Measurements from ENCODE around the gene COQ8B. TPM values are rescaled to one million over a fixed set of nuclear protein-coding genes. Genes with fewer than 3 reads are reported as not detected.

COQ8B gene
- total RNA-seq, 1 experiment from 2014 or later, result 19.5 TPM

- TF ChIP-seq EZH2 (IDR thresholded peaks at IDR 0.05; ENCODE audit: low read length, unreplicated experiment) (no peak), EZH2phosphoT487 (IDR thresholded peaks at IDR 0.05; ENCODE audit: borderline replicate concordance, low read length) (no peak), CTCF (conservative IDR thresholded peaks at IDR 0.05; ENCODE audit: low read depth, low read length) (no peak)
- Histone ChIP-seq H2AFZ (ENCODE audit: low read length) (no peak overlapping the region), H3K4me3 (ENCODE audit: low read length) (no peak overlapping the region), H3K9me2 (replicated peaks; ENCODE audit: low read length) (no peaks in the 10 kb centered on the region), H3K4me2 (ENCODE audit: low read length) (no peak overlapping the region), H3K27ac (ENCODE audit: low read length) (no peak overlapping the region), H3K36me3 (ENCODE audit: low read depth, low read length) (no peaks in the 10 kb centered on the region), H4K20me1 (ENCODE audit: low read length) (no peaks in the 10 kb centered on the region), H3F3A (ENCODE audit: low read length, unreplicated experiment) (no peaks in the 10 kb centered on the region), H3K79me2 (ENCODE audit: low read length) (no peaks in the 10 kb centered on the region), H3K27me3 (ENCODE audit: low read length) (no peaks in the 10 kb centered on the region), H3K4me1 (ENCODE audit: insufficient read depth, low read length) (no peaks in the 10 kb centered on the region), H3K9ac (ENCODE audit: low read length) (no peak overlapping the region), H3K9me3 (ENCODE audit: low read length) (no peaks in the 10 kb centered on the region)
- ATAC-seq, result no peak
- POLR2A ChIA-PET (ENCODE audit: unreplicated experiment), result no interaction called here
- DNase-seq, result no peak
- BruUV-seq (replicated peaks), result no TSS peak
- CTCF ChIA-PET, result no interaction called here
- intact Hi-C loops (cut with micrococcal nuclease), result no loop called here
These were observed 27.2 kb upstream of the COQ8B start for GRCh38 chr19:40743926-40744325.

DNA sequence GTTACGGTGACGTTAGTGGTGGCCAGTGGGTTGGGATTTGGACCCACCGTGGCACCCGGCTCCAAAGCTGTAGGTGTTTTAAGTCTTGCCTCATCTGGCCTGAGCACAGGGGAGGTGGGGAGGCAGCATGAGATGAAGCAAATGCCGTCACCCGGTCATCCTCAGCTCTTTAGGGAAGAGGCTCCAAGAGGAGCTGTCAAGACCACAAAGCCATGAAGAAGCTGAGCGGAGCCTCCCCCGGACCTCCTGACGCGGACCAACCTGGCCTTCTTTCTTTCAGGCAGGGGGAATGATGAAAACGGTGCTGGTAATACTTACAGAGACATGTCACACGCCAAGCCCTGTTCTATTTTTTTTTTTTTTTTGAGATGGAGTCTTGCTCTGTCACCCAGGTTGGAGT, 26.2 kb upstream of the COQ8B start:
- Histone ChIP-seq H3K9me3 (ENCODE audit: low read length) (no peaks in the 10 kb centered on the region), H2AFZ (ENCODE audit: low read length) (no peak overlapping the region), H3K36me3 (ENCODE audit: low read depth, low read length) (no peaks in the 10 kb centered on the region), H3K9ac (ENCODE audit: low read length) (no peak overlapping the region), H3K4me3 (ENCODE audit: low read length) (no peak overlapping the region), H3K79me2 (ENCODE audit: low read length) (no peaks in the 10 kb centered on the region), H3K27ac (ENCODE audit: low read length) (no peak overlapping the region), H3K4me1 (ENCODE audit: insufficient read depth, low read length) (no peaks in the 10 kb centered on the region), H3K4me2 (ENCODE audit: low read length) (no peak overlapping the region), H4K20me1 (ENCODE audit: low read length) (no peaks in the 10 kb centered on the region), H3K9me2 (replicated peaks; ENCODE audit: low read length) (no peaks in the 10 kb centered on the region), H3F3A (ENCODE audit: low read length, unreplicated experiment) (no peaks in the 10 kb centered on the region), H3K27me3 (ENCODE audit: low read length) (no peaks in the 10 kb centered on the region)
- ChIA-PET CTCF (no interaction called here), POLR2A (ENCODE audit: unreplicated experiment) (no interaction called here)
- intact Hi-C loops (cut with micrococcal nuclease), result no loop called here
- ATAC-seq, result no peak
- DNase-seq, result no peak
- no peak for TF ChIP-seq EZH2 (IDR thresholded peaks at IDR 0.05; ENCODE audit: low read length, unreplicated experiment)
- TF ChIP-seq CTCF (conservative IDR thresholded peaks at IDR 0.05; ENCODE audit: low read depth, low read length), result no peak
- TF ChIP-seq EZH2phosphoT487 (IDR thresholded peaks at IDR 0.05; ENCODE audit: borderline replicate concordance, low read length), result no peak
- BruUV-seq (replicated peaks), result no TSS peak

- TF ChIP-seq CTCF (conservative IDR thresholded peaks at IDR 0.05; ENCODE audit: low read depth, low read length), result no peak
- TF ChIP-seq EZH2 (IDR thresholded peaks at IDR 0.05; ENCODE audit: low read length, unreplicated experiment), result no peak
- no peak for TF ChIP-seq EZH2phosphoT487 (IDR thresholded peaks at IDR 0.05; ENCODE audit: borderline replicate concordance, low read length)
- Histone ChIP-seq H3K79me2 (ENCODE audit: low read length) (no peaks in the 10 kb centered on the region), H3K9ac (ENCODE audit: low read length) (no peak overlapping the region), H3K4me1 (ENCODE audit: insufficient read depth, low read length) (no peaks in the 10 kb centered on the region), H3K36me3 (ENCODE audit: low read depth, low read length) (peaks cover 2% of the 10 kb centered on the region; the same call in 1 of the 2 replicates), H3K4me2 (ENCODE audit: low read length) (no peak overlapping the region), H2AFZ (ENCODE audit: low read length) (no peak overlapping the region), H3K27me3 (ENCODE audit: low read length) (no peaks in the 10 kb centered on the region), H3K9me2 (replicated peaks; ENCODE audit: low read length) (no peaks in the 10 kb centered on the region), H3K4me3 (ENCODE audit: low read length) (no peak overlapping the region), H3K9me3 (ENCODE audit: low read length) (no peaks in the 10 kb centered on the region), H3K27ac (ENCODE audit: low read length) (no peak overlapping the region), H3F3A (ENCODE audit: low read length, unreplicated experiment) (no peaks in the 10 kb centered on the region), H4K20me1 (ENCODE audit: low read length) (no peaks in the 10 kb centered on the region)
- intact Hi-C loops (cut with micrococcal nuclease), result no loop called here
- CTCF ChIA-PET, result no interaction called here
- no peak for ATAC-seq
- DNase-seq, result no peak
- no TSS peak for BruUV-seq (replicated peaks)
- POLR2A ChIA-PET (ENCODE audit: unreplicated experiment), result no interaction called here
These were observed 25.8 kb upstream of the COQ8B start for GRCh38 chr19:40742477-40742876.
